ENCODE data around the gene MEOX1.
A peak's percentile ranks its signal among the peaks of the same experiment; 100 is the strongest.
"Not testable (repeated sequence)": the region's sequence is repeated elsewhere in the genome, so short reads cannot be mapped to it uniquely, and the experiment has no call there.

The MEOX1 gene

GRCh38 chr17:43661699-43662412, at the start of gene MEOX1:
Gene MEOX1 (minus strand): TSS chr17:43661922. CDS start chr17:43661534, 388 bp downstream.
- peak; percentile 93 for DNase-seq

GRCh38 chr17:43710101-43710500, 48.4 kb upstream of the MEOX1 start:
- DNase-seq: no peak

DNA sequence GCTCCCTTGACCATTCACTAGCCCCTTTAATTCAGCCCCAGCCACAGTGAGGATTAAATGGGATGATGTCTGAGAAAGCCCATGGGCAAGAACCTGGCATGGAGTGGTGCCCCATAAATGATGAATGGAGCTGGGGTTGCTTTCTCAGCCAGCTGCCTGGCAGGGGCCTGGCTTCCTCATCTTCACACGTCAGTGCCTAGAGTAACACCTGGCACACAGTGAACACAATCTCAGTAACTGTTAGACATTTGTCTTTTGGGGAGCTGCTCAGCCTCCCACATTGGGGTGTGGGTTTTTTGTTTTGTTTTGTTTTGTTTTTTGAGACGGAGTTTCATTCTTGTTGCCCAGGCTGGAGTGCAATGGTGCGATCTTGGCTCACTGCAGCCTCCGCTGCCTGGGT, 47.5 kb upstream of the MEOX1 start:
- DNase-seq: no peak

- no peak for DNase-seq
These were observed 45.5 kb upstream of the MEOX1 start for GRCh38 chr17:43707184-43707583.

DNA sequence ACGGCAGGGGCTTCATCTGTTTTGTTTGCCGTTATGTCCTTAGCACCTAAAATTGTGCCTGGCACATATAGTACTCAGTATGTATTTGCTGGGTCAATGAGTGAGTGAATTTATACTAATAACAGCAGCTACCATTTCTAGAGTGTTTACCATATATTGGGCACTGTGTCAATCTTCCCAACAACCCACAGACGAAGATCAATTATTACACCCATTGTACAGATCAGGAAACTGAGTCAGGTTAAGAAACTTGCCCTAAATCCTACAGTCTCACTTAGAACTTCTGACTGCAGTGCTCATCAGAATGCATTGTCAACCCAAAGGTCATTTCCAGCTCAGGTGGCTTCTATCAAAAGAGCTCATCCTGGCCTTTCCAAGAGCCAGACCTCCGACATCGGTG, 44.5 kb upstream of the MEOX1 start:
- DNase-seq: no peak

GRCh38 chr17:43703630-43704029, 41.9 kb upstream of the MEOX1 start:
- no peak for DNase-seq

DNA sequence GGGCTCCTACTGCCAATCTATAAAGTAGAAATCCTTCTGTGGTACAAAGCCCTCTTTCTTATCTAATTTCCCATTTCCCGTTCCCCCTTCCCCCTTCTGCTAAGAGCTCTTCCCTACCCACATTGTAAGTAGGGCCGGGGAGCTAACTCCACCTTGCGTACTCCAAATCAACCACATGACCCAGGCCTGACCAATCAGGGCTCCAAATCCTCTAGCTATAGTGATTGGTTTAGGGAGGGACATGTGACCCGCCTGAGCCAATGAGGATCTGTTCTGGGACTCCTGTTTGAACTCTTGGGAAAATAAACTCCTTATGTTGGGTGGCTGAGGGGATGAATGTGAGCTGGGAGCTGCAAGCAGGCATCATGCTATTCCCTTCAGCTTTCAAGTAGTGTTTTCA, 40.9 kb upstream of the MEOX1 start:
- peak; percentile 83 for DNase-seq

GRCh38 chr17:43701318-43701743, 39.6 kb upstream of the MEOX1 start:
- DNase-seq: no peak

DNA sequence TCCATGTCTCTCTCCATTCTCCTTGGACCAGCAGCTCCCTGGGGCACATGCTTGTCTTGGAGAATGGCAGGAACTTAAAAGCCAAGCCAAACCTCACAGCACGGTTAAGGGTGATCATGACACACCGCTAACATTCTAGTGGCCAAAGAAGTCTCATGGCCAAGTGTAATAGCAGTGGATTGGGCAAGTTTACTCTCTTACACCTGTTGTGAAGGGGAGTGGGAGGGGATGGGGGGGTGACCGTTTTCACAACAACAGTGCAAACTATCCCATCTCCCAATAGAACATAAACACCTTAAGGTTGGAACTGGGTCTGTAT, 37.7 kb upstream of the MEOX1 start:
- DNase-seq: no peak

GRCh38 chr17:43698678-43699437, 37.1 kb upstream of the MEOX1 start:
- no peak for DNase-seq

GRCh38 chr17:43697937-43698336, 36.2 kb upstream of the MEOX1 start:
- DNase-seq: no peak

DNA sequence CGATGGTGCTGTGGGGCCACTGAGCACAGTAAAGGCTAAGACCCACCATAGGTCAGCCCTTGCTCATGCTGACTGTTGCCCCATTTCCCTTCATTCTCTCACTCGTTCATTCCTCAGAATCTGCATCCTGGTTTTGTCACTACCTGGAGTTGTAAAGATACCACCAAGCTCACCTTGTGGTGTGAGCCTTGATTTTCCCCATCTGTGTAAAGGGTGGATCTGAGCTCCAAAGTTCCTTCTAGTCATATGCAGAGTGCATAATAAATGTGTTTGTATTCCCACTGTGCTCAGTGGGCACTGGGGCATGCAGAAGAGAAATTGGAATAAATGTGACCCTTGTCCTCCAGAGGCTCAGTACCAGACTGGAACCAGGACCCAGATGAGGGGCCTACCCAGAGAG, 35.2 kb upstream of the MEOX1 start:
- DNase-seq: no peak

GRCh38 chr17:43695970-43696865, 34.5 kb upstream of the MEOX1 start:
- no peak for DNase-seq

DNA sequence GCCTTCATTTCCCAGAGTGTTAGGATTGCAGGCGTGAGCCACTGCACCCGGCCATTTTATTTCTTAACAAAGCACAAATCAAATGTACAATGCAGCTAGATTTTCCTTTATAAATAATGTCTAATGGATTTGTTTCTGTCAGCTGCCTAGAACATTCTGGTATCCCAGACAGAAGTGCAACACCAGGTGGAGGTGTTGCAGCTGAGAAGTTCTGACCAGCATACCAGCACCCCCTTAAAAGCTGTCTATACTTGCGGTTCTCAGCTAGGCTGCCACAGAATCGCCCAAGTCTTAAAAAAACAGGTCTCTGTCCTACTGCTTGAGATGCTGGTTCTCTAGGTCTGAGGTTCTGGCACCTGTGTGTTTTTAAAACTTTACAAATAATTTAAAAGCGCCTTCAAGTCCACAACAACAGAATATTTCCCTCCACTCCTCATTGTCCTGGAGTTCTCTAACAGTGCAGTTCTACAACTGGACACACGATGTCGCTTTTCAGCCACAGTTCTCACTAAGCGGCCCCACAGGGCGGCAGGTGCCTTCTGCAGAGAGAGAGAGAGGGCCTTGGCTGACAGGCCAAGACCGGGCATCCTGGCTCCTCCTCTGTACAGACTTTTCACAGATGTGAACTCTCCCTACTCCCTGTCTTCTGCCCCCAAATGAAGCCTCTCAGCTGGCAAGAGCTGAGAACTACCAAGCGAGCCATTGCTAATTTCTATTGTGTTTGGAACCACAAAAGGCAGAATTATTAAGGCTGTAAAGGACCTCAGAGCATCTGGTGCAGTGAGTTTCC, 32.6 kb upstream of the MEOX1 start:
- DNase-seq: peak; percentile 92

DNA sequence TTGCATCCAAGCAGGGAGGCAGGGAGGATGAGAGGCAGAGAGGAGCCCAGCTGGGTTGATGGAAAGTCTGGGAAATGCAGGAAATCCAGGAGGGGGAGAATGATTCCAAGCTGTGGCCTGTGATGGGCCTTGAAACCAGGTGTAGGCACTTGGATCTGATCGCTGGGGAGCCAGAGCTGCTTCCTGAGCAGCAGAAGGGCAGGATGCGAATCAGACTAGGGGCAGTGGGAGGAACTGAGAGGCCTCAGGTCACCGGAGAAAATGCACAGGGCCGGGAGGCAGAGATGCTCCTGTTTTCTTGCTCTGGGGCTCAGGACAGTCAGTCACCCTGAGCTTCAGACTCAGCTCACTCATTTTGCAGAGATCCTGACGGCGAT, 29.6 kb upstream of the MEOX1 start:
- DNase-seq: no peak

DNA sequence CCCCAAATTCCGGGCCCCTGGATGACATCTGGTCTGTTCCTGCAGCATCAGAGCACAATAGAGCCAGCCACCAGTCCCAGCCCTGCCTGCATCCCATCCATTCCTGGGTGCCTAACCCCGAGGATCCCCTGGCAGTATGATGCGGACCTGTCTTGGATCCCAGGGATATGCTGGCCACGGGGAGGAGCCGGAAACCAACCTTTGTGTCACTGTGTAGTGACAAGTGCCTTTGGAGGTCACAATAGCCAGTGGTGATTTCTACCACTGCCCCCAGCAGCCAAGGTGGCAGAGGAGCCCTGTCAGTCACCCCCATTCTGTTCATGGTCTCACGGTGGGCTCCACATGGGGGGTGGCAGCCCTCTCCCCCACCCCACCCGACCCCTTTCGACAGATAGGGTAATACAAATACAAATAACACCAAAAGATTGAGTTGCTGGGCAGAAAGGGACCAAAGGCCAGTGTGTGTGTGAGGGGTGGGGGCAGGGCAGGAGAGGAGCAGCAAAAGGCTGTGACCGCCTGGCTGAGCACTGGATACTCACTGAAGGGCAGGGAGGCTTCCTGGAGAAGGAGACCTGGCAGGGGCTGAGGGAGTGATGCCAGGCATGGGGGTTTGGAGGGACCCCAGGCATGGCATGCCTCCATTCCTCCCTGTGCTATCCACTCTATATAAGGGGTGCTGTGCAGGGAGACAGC, 29.0 kb upstream of the MEOX1 start:
- DNase-seq: no peak

DNA sequence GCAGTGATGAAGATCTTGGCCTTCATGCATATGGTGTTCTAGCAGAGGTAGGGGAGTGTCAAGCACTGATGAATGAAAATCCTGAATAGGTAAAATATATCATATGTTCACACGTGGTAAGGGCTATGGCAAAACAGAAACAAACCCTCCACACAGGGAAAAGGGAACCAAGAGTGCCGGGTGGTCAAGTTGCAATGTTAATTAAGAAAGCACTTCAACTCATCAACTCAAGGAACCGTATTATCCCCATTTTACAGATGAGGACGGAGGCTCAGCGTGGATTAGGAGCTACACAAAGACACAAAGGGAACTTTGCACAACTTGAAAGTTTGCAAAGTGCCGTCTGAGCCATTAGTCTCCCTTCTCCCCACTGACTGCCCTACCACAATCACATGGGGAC, 28.1 kb upstream of the MEOX1 start:
- DNase-seq: no peak

DNA sequence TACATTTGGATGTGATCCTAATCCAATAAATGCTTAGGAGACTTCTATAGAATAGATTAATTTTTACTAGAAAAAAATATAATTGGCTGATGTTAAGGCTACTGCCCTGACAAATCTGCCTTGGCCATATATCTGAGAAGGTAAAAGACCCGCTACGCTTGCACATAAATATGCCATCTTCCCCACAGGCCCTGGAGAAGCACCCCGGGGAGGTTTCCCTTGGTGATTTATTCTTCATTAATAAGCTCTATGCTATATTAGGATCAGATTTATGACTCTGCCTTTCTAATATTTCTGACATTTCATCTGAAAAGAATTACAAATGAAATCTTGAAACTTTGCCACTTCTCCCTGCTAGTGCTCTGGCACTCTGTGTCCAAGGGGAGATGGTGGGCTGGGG, 27.4 kb upstream of the MEOX1 start:
- no peak for DNase-seq

DNA sequence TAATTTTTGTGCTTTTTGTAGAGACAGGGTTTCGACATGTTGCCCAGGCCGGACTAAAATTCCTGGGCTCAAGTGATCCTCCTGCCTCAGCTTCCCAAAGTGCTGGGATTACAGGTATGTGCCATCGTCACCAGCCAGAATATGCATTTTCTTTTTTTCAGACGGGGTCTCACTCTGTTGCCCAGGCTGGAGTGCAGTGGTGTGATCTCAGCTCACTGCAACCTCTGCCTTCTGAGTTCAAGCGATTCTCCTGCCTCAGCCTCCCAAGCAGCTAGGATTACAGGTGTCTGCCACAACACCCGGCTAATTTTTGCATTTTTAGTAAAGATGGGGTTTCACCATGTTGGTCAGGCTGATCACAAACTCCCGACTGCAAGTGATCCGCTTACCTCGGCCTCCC, 25.2 kb upstream of the MEOX1 start:
- DNase-seq: not testable (repeated sequence)

DNA sequence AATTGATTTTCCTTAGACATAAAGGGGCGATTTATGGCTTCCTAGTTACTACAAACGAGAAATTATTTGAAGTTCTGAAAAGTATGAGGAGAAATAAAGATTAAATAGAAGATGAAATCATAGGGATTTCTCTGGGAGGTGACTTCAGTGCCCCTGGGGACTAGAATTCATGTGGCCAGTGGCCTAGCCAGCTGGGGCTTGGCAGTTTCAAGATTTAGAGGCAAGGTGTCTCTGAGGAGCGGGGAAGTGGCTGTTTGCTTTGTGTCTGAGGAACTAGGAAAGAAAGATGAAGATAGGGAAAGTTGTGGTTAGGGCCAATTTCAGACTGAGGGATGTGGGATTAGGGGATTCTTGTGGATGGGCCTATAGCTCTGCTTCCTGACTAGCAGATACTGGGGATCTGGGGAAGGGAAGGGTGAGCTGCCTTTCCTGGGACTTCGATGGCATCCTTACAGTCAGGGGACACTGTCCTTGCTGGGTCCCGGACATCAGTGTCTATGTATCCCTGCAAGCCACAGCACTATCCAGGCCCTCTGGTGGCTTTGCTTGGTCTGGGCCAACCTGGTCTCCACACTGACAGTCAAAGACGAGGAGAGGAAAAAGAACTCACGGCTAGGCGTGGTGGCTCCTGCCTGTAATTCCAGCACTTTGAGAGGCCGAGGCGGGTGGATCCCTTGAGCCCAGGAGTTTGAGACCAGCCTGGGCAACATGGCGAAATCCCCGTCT, 22.4 kb upstream of the MEOX1 start:
- no peak for DNase-seq

- no peak for DNase-seq
These were observed 18.7 kb upstream of the MEOX1 start for GRCh38 chr17:43680461-43680860.

GRCh38 chr17:43679911-43680310, 18.2 kb upstream of the MEOX1 start:
- no peak for DNase-seq

Measured in NCI-H82 (cell line).